ENCODE results near the gene TTLL8.
A peak's percentile ranks its signal among the peaks of the same experiment; 100 is the strongest.
"Not testable (repeated sequence)": the region's sequence is repeated elsewhere in the genome, so short reads cannot be mapped to it uniquely, and the experiment has no call there.

Gene TTLL8

GRCh38 chr22:50058061-50058905 is at the start of gene TTLL8:
Gene TTLL8, minus strand, starts transcription at chr22:50058298.
- DNase-seq: no peak

GRCh38 chr22:50107529-50107928 is 49.4 kb upstream of the TTLL8 start:
- DNase-seq: no peak

- peak; percentile 88 for DNase-seq
Measured at GRCh38 chr22:50105208-50106100, 47.4 kb upstream of the TTLL8 start.

GRCh38 chr22:50104141-50104544 is 46.0 kb upstream of the TTLL8 start:
- DNase-seq: no peak

- peak; percentile 33 for DNase-seq
Measured at GRCh38 chr22:50102946-50103345, 44.8 kb upstream of the TTLL8 start.

GRCh38 chr22:50101870-50102565 is 43.9 kb upstream of the TTLL8 start:
- no peak for DNase-seq

- no peak for DNase-seq
Measured at GRCh38 chr22:50098052-50098451, 40.0 kb upstream of the TTLL8 start.

- DNase-seq: no peak
Measured at GRCh38 chr22:50092342-50092741, 34.2 kb upstream of the TTLL8 start.

- no peak for DNase-seq
Measured at GRCh38 chr22:50091092-50091768, 33.1 kb upstream of the TTLL8 start.

- DNase-seq: no peak
Measured at GRCh38 chr22:50090412-50090714, 32.3 kb upstream of the TTLL8 start.

GRCh38 chr22:50089682-50090411 is 31.7 kb upstream of the TTLL8 start, which contains the start of gene MOV10L1:
Gene MOV10L1, plus strand, starts transcription at chr22:50090006. Its CDS starts 83 bp downstream, at chr22:50090089.
- no peak for DNase-seq

- DNase-seq: no peak
Measured at GRCh38 chr22:50089231-50089630, 31.1 kb upstream of the TTLL8 start.

- no peak for DNase-seq
Measured at GRCh38 chr22:50088096-50088495, 30.0 kb upstream of the TTLL8 start.

GRCh38 chr22:50087646-50088045 is 29.5 kb upstream of the TTLL8 start:
- DNase-seq: no peak

- not testable (repeated sequence) for DNase-seq
Measured at GRCh38 chr22:50086975-50087374, 28.9 kb upstream of the TTLL8 start.

- DNase-seq: no peak
Measured at GRCh38 chr22:50086526-50086925, 28.4 kb upstream of the TTLL8 start.

GRCh38 chr22:50085211-50085972 is 27.3 kb upstream of the TTLL8 start, which contains the start of gene MLC1:
Gene MLC1, minus strand, starts transcription at chr22:50085426. Its CDS starts 524 bp downstream, at chr22:50084902.
- no peak for DNase-seq

GRCh38 chr22:50084614-50085021 is 26.5 kb upstream of the TTLL8 start:
- no peak for DNase-seq

GRCh38 chr22:50084080-50084477 is 26.0 kb upstream of the TTLL8 start:
- DNase-seq: no peak

- DNase-seq: no peak
Measured at GRCh38 chr22:50083462-50084079, 25.5 kb upstream of the TTLL8 start.
